Parathyroid adenoma (tissue), 2 donors: Measurements from ENCODE around the gene ADRB1.

Source experiments
- H2AFZ ChIP-seq: fragments of 300-600 bp; sonication (generic); one replicate; pipeline ENCODE4 v1.7.0; 2017; ENCODE audit warnings: antibody characterized with exemption, mild to moderate bottlenecking
- H3K27ac ChIP-seq: fragments of 300-600 bp; sonication (generic); one replicate; pipeline ENCODE4 v1.7.0; 2017
- H3K27me3 ChIP-seq: fragments of 300-600 bp; sonication (generic); one replicate; pipeline ENCODE4 v1.7.0; 2017; ENCODE audit warnings: low read length; ENCODE audit not compliant: control insufficient read depth, insufficient read depth
- H3K36me3 ChIP-seq: fragments of 300-600 bp; sonication (generic); one replicate; pipeline ENCODE4 v1.7.0; 2017; ENCODE audit warnings: low read length; ENCODE audit not compliant: control insufficient read depth, insufficient read depth
- H3K4me1 ChIP-seq: fragments of 300-600 bp; sonication (generic); one replicate; pipeline ENCODE4 v1.7.0; 2017; ENCODE audit warnings: control low read depth
- H3K4me2 ChIP-seq: fragments of 300-600 bp; sonication (generic); one replicate; pipeline ENCODE4 v1.7.0; 2017; ENCODE audit warnings: low read length
- H3K4me3 ChIP-seq: fragments of 300-600 bp; sonication (generic); one replicate; pipeline ENCODE4 v1.7.0; 2017; ENCODE audit warnings: low read depth, low read length
- H3K79me2 ChIP-seq: fragments of 300-600 bp; sonication (generic); one replicate; pipeline ENCODE4 v1.7.0; 2017; ENCODE audit warnings: control low read depth
- H3K9ac ChIP-seq: fragments of 300-600 bp; sonication (generic); one replicate; pipeline ENCODE4 v1.7.0; 2017; ENCODE audit warnings: mild to moderate bottlenecking
- H3K9me3 ChIP-seq: fragments of 300-600 bp; sonication (generic); one replicate; pipeline ENCODE4 v1.7.0; 2017; ENCODE audit warnings: low read length; ENCODE audit not compliant: control insufficient read depth
- TF ChIP-seq, protein P1 (sequence below): fragments of 300-600 bp; sonication (generic); IDR thresholded peaks from one replicate; pipeline ENCODE4 v1.7.0; 2017; ENCODE audit warnings: antibody characterized with exemption, mild to moderate bottlenecking
- donor health status: primary hyperparathyroidism.

Gene ADRB1

DNA sequence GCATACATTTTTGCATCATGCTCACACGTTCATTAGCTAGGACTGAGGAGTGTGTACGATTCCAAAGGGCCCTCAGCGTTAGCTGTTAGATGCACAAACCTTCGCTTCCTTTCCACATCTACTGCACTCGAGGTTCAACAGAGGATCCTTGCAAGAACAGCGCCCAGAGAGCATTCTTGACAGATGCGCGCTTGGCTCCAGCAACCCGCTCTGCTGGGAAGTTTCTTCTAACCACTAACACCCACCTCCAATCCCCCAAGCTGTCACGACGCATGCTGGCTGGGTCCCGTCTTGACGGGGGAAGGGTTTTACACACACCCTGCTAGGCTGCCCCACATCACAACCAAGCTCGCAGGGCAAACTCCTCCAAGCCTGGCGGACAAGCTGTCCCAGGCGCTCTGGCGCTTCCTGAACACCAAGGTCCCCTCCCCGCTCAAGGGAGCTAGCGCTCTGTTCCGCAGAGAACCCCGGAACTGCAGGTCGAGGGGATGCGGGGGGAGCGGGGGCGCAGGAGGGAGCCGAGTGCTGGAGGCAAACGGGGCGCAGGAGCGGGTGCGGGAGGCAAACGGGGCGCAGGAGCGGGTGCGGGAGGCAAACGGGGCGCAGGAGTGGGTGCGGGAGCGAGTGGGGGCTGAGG, 653 bp upstream of the ADRB1 start:
- no peak overlapping the region for H3K27ac ChIP-seq
- H3K4me3 ChIP-seq, result peak overlapping the region; percentile 40

DNA sequence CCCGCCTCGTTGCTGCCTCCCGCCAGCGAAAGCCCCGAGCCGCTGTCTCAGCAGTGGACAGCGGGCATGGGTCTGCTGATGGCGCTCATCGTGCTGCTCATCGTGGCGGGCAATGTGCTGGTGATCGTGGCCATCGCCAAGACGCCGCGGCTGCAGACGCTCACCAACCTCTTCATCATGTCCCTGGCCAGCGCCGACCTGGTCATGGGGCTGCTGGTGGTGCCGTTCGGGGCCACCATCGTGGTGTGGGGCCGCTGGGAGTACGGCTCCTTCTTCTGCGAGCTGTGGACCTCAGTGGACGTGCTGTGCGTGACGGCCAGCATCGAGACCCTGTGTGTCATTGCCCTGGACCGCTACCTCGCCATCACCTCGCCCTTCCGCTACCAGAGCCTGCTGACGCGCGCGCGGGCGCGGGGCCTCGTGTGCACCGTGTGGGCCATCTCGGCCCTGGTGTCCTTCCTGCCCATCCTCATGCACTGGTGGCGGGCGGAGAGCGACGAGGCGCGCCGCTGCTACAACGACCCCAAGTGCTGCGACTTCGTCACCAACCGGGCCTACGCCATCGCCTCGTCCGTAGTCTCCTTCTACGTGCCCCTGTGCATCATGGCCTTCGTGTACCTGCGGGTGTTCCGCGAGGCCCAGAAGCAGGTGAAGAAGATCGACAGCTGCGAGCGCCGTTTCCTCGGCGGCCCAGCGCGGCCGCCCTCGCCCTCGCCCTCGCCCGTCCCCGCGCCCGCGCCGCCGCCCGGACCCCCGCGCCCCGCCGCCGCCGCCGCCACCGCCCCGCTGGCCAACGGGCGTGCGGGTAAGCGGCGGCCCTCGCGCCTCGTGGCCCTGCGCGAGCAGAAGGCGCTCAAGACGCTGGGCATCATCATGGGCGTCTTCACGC, 825 bp downstream of the ADRB1 start:
- Histone ChIP-seq H3K9ac (no peak overlapping the region), H2AFZ (no peak overlapping the region), H3K27ac (no peak overlapping the region), H3K4me3 (peak overlapping the region; percentile 14), H3K9me3 (no peaks in the 10 kb centered on the region), H3K36me3 (no peaks in the 10 kb centered on the region), H3K27me3 (no peaks in the 10 kb centered on the region), H3K4me1 (no peaks in the 10 kb centered on the region), H3K79me2 (no peaks in the 10 kb centered on the region), H3K4me2 (peak overlapping the region; percentile 57)
- TF ChIP-seq, protein P1, sequence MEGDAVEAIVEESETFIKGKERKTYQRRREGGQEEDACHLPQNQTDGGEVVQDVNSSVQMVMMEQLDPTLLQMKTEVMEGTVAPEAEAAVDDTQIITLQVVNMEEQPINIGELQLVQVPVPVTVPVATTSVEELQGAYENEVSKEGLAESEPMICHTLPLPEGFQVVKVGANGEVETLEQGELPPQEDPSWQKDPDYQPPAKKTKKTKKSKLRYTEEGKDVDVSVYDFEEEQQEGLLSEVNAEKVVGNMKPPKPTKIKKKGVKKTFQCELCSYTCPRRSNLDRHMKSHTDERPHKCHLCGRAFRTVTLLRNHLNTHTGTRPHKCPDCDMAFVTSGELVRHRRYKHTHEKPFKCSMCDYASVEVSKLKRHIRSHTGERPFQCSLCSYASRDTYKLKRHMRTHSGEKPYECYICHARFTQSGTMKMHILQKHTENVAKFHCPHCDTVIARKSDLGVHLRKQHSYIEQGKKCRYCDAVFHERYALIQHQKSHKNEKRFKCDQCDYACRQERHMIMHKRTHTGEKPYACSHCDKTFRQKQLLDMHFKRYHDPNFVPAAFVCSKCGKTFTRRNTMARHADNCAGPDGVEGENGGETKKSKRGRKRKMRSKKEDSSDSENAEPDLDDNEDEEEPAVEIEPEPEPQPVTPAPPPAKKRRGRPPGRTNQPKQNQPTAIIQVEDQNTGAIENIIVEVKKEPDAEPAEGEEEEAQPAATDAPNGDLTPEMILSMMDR, result no peak

More for the DNA sequence above, 653 bp upstream of the ADRB1 start:
- Histone ChIP-seq H3K79me2 (no peaks in the 10 kb centered on the region), H3K27me3 (no peaks in the 10 kb centered on the region), H3K36me3 (no peaks in the 10 kb centered on the region), H3K9me3 (no peaks in the 10 kb centered on the region), H3K4me1 (no peaks in the 10 kb centered on the region), H3K4me2 (peak overlapping the region; percentile 54), H3K9ac (no peak overlapping the region), H2AFZ (peak overlapping the region; percentile 2)
- TF ChIP-seq, protein P1, result no peak

DNA sequence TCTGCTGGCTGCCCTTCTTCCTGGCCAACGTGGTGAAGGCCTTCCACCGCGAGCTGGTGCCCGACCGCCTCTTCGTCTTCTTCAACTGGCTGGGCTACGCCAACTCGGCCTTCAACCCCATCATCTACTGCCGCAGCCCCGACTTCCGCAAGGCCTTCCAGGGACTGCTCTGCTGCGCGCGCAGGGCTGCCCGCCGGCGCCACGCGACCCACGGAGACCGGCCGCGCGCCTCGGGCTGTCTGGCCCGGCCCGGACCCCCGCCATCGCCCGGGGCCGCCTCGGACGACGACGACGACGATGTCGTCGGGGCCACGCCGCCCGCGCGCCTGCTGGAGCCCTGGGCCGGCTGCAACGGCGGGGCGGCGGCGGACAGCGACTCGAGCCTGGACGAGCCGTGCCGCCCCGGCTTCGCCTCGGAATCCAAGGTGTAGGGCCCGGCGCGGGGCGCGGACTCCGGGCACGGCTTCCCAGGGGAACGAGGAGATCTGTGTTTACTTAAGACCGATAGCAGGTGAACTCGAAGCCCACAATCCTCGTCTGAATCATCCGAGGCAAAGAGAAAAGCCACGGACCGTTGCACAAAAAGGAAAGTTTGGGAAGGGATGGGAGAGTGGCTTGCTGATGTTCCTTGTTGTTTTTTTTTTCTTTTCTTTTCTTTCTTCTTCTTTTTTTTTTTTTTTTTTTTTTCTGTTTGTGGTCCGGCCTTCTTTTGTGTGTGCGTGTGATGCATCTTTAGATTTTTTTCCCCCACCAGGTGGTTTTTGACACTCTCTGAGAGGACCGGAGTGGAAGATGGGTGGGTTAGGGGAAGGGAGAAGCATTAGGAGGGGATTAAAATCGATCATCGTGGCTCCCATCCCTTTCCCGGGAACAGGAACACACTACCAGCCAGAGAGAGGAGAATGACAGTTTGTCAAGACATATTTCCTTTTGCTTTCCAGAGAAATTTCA, 1.7 kb downstream of the ADRB1 start:
- peak overlapping the region; percentile 13 for H3K4me3 ChIP-seq
- H3K36me3 ChIP-seq, result no peaks in the 10 kb centered on the region
- peak overlapping the region; percentile 38 for H2AFZ ChIP-seq
- H3K4me2 ChIP-seq, result no peak overlapping the region
- H3K4me1 ChIP-seq, result no peaks in the 10 kb centered on the region
- H3K9ac ChIP-seq, result no peak overlapping the region
- H3K27ac ChIP-seq, result no peak overlapping the region
- TF ChIP-seq, protein P1, result no peak
- H3K9me3 ChIP-seq, result no peaks in the 10 kb centered on the region
- no peaks in the 10 kb centered on the region for H3K27me3 ChIP-seq
- H3K79me2 ChIP-seq, result no peaks in the 10 kb centered on the region

DNA sequence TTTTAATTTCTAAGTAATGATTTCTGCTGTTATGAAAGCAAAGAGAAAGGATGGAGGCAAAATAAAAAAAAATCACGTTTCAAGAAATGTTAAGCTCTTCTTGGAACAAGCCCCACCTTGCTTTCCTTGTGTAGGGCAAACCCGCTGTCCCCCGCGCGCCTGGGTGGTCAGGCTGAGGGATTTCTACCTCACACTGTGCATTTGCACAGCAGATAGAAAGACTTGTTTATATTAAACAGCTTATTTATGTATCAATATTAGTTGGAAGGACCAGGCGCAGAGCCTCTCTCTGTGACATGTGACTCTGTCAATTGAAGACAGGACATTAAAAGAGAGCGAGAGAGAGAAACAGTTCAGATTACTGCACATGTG, 2.4 kb downstream of the ADRB1 start:
- Histone ChIP-seq H3K4me1 (no peaks in the 10 kb centered on the region), H3K27me3 (no peaks in the 10 kb centered on the region), H3K4me3 (no peak overlapping the region), H3K27ac (no peak overlapping the region), H3K4me2 (no peak overlapping the region), H3K9me3 (no peaks in the 10 kb centered on the region), H3K9ac (no peak overlapping the region), H3K36me3 (no peaks in the 10 kb centered on the region), H2AFZ (no peak overlapping the region), H3K79me2 (no peaks in the 10 kb centered on the region)
- TF ChIP-seq, protein P1, result no peak
